HG02642 (cell line): ENCODE measurements around the gene RABL3.
"Not testable (repeated sequence)": the region's sequence is repeated elsewhere in the genome, so short reads cannot be mapped to it uniquely, and the experiment has no call there.

Source experiments
- ATAC-seq: cut with Tn5 transposase; IDR thresholded peaks from one replicate; pipeline ENCODE4 v1.9.1; 2021; ENCODE audit warnings: mild to moderate bottlenecking; ENCODE audit not compliant: unreplicated experiment, poor library complexity

Gene RABL3

GRCh38 chr3:120649830-120650233, 92.5 kb downstream of the RABL3 start:
- ATAC-seq: no peak

GRCh38 chr3:120648290-120648689, 94.0 kb downstream of the RABL3 start:
- ATAC-seq: no peak

- no peak for ATAC-seq
These were observed 95.4 kb downstream of the RABL3 start for GRCh38 chr3:120646771-120647432.

GRCh38 chr3:120645083-120645845, 97.1 kb downstream of the RABL3 start:
- ATAC-seq: no peak

- no peak for ATAC-seq
These were observed 99.9 kb downstream of the RABL3 start for GRCh38 chr3:120642368-120642948.

- ATAC-seq: no peak
These were observed 100.5 kb downstream of the RABL3 start for GRCh38 chr3:120641696-120642246.

- no peak for ATAC-seq
These were observed 102.1 kb downstream of the RABL3 start for GRCh38 chr3:120640231-120640630.

GRCh38 chr3:120638820-120639219, 103.5 kb downstream of the RABL3 start:
- ATAC-seq: not testable (repeated sequence)

GRCh38 chr3:120637851-120638559, 104.3 kb downstream of the RABL3 start:
- ATAC-seq: no peak

GRCh38 chr3:120636795-120637401, 105.4 kb downstream of the RABL3 start:
- no peak for ATAC-seq
